Measurements from ENCODE around the gene ZNF132.
"Not testable (repeated sequence)": the region's sequence is repeated elsewhere in the genome, so short reads cannot be mapped to it uniquely, and the experiment has no call there.

The ZNF132 gene

DNA sequence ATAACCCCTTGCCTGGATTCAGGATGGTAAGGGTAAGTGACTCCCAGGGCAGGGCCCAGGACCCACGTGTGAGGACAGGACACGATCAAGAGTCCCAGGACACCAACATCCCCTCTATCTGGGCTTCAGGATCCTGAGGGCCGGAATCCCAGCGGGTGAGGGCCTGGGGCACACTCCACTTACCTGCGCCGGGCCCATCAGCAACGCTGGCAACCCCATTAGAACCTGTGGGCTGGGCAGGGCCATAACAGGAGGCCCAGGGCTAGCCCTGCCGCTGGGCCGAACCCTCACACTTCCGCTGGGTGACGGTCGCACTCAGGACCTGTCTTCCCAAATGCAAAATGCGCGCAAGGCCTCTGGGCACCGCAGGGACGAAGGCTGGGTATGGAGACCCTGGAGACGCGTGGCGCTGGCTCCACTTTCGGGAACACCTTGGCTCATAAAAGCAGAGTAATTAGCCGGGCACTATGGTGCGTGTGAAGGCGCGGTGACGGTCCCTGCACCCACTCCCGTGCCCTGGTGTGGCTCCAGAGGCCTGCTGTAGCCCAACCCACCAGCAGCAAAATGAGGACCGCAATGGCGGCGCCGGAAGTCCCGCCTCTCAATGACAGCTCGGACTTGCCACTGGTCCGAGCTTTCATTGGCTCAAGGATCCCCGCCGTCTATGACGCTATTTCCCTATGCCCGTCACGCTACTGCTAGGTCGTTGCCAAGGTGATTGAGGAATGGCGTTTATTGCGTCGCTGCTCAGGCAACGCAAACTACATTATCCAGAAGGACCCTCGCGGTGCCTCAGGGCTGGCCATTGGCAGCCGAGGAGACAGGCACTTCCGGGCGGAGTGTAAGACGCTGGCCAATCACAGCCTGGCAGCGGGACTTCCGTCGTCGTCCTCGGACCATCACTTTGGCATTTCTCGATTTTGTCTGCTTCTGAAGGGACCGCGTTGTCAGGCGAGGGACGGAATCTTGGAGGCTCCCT is at the start of gene ZNF132:
Gene ZNF132 (minus strand): TSS at position 578 of the 979 bp plus-strand sequence. CDS start 332 bp downstream, at position 246.
- peak; percentile 95 for DNase-seq

DNA sequence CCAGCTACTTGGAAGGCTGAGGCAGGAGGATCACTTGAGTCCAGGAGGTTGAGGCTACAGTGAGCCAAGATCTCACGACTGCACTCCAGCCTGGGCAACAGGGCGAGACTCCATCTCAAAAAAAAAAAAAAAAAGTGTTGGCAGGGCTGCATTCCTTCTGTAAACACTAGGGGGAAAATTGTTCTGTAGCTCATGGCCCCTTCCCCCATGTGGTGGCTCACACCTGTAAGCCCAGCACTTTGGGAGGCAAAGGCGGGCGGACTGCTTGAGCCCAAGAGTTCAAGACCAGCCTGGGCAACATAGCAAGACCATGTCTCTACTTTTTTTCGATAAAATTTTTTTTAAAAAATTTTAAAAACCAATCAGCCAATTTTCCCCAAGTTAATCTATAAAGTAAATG is 44.4 kb upstream of the ZNF132 start:
- DNase-seq: not testable (repeated sequence)

DNA sequence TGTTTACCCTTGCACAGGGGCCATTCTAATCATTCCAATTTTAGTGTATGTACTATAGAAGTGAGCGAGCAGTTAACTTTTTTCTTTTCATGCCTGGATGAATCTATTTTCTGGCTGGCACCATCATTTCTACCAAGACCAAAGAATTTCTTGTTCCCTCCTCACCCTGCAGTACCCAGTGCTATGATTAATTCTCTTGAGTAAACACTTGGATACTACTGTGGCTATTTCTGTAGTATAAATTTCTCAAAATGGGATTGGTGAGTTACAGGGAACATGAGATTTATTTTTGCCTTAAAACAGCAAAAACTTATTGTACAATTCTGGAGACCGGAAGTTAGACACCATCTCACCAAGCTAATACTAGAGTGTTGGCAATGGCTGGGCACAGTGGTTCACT is 43.8 kb upstream of the ZNF132 start:
- DNase-seq: no peak

DNA sequence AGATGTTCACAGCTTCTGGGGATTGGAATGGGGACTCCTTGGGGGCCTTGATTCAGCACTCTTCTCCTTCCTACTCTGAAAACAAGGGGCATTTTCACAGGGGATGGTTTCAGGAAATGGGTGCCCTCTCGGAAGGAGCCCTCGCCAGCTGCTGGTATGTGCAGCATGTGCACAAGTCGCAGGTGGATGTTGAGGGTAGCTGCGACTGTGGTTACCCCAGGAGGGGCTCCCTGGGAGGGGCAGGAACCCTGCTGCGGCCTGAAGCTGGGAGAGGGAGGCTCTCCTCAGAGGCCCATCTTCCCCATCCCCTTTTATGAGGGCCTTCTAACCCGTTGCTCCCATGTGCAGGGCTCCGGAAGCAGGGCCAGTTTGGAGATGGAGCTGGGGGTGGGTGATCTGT is 42.4 kb upstream of the ZNF132 start:
- DNase-seq: no peak

DNA sequence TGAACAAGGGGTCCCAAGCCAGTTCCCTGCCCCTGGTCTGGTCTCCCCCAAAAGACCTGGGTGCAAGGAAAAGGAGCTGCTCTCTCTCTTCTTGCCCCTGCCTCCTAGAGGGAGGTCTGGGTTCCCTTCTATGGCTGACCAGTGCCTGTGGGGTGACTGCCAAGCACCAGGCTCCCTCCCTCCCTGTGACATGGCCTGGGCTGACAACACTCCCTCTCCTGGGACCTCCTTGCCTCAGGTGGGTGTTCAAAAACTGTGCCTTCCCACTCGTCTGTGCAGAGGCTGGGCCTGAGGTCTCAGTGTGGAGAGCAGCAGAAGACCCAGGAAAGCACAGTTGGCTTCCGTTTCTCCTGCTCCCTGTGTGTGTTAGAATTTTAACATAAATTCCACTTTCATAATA is 40.9 kb upstream of the ZNF132 start:
- no peak for DNase-seq

DNA sequence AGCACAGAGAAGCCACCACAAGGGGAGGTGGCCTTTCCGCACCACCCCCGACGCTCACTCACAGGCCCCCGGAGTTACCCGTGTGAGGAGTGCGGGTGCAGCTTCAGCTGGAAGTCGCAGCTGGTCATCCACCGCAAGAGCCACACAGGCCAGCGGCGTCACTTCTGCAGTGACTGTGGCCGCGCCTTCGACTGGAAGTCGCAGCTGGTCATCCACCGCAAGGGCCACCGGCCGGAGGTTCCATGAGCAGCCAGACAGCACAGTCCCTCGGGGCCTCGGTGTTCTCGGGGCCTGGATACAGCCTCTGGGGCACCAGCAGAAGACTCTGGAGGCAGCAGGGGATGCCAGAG is 40.5 kb upstream of the ZNF132 start:
- DNase-seq: no peak

DNA sequence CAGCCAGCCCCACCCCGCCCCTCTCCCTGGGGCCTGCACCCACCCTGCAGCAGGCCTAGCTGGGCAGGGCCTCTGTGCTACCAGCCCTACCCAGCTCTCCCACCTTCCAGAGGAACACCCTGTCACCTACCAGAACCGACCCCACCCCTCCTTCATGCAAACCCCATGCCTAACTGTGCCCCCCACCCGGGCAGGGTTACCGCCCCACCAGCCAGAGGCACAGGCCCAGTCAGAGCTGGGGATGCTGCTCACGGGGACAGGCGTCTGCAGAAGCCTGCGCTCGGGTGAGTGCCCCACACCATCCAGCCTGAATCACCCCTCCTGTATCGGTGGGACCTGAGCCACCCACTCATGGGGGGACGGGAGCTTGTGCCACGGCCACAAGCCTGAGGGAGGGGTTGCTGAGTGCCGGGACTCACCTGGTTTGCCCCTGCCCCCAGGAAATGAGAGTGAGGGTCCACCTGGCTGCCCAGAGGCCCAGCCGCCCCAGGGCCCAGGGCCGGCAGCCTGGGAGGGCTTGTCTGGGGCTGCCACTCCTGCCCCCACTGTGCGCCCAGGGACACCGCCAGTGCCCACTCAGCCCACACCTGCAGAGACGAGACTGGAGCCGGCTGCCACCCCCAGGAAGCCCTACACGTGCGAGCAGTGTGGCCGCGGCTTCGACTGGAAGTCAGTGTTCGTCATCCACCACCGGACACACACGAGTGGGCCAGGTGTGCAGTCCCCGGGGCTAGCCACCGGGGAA is 40.0 kb upstream of the ZNF132 start:
- DNase-seq: no peak

DNA sequence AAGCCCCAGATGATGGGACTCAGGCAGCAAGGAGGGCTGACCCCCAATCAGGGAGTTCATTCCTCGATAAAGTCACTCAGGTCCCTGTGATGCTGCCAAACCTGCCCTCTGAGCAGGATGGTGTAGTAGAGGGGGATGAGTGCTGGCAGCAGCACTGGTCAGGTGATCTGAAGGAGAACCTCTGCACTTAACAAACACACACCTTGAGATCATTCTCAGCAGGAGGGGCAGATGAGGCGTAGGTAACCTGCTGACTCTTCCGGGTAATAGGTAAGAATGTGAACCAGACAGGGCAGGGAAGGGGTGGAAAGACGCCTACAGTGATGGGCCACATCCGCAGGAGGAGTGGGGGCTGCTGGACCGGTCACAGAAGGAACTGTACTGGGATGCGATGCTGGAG is 39.4 kb upstream of the ZNF132 start:
- no peak for DNase-seq

DNA sequence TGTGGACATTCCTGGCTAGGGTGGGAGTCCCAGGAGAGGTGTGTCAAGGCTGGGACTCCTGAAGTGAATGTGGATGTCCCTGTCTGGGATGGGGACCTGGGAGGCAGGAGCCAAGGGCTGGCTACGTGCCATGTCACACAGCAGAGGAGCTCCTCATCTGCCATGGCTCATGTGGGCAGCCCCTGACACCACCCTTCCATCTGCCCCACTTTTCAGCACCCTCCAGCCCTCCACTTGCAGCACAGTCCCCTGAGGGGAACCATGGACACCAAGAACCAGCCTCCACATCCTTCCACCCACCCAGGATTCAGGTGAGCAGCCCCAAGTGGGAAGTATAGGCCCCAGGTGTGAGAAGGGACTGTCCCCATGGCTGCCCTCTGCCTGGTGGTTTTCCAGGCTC is 37.9 kb upstream of the ZNF132 start:
- no peak for DNase-seq

DNA sequence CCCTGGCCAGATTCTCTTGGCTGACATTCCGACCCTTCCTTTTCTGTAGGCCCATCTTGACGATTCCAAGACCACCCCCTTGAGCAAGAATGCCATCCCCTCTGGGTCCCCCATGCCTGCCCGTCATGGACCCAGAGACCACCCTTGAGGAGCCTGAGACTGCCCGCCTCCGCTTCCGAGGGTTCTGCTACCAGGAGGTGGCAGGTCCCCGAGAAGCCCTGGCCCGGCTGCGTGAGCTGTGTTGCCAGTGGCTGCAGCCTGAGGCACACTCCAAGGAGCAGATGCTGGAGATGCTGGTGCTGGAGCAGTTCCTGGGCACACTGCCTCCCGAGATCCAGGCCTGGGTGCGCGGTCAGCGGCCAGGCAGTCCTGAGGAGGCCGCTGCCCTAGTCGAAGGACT is 37.2 kb upstream of the ZNF132 start:
- no peak for DNase-seq

DNA sequence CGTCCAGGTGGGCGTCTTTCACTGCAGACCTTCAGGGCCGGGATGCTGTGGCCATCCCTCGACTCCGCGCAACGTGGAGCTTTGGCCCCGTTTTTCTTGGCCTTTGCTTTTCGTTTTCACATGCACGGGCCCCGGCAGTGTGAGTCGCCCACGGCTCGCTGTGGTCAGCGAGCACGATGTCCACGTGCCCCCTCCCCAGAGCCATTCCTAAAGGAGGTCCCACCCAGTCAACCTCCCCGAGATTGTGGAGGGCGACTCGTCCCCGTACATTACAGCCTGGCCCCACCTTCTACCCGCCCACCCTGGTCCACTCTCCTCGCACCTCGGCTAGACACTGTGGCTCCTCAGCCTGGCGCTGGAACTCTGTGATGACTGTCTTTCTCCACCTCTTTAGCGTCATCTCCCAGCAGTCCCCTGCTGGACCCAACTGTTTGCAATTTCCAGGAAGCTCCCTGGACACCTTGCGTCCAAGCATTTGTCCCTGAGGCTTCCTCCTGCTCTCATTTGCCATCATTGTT is 36.6 kb upstream of the ZNF132 start:
- no peak for DNase-seq

DNA sequence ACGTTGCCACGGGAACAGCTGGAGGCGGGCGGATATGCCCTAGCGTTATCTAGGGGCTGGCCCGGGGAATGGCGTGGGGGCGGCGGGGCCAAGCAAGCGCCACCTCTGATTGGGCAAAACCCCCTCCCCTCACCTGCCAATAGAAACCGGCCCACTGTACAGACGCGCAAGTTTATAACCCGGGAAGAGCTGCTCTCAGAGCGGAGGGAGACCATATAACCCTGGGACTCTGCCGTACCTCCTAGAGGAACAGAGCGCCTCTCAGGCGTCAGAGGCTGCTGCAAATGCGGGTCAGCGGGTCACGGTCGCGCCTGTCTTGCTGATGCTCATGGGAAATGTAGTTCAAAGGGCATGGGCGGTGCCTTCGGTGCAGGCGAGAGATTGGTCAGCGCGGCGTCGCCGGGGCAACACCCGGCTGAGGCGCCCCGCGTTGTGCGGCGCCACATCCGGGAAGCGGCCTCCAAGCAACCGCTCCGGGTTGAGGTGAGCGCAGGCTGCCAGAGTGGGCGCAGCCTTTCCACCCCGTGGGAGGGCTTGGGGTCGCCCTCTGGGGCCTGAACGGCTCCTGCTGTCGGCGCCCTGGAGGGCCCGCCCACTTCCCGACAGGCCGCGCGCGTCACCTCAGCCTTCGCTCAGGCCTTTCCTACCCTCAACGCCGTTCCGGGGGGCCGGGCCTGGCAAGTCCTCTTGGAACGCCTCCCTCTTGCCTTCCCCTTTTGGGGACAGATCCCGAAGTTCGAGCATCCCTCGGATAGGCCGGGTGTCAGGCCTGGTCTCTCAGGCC is 36.0 kb upstream of the ZNF132 start, which contains the start of gene ZNF446:
Gene ZNF446 (plus strand): TSS at position 639 of the 784 bp plus-strand sequence. CDS start 867 bp downstream, outside the sequence.
- peak; percentile 97 for DNase-seq

DNA sequence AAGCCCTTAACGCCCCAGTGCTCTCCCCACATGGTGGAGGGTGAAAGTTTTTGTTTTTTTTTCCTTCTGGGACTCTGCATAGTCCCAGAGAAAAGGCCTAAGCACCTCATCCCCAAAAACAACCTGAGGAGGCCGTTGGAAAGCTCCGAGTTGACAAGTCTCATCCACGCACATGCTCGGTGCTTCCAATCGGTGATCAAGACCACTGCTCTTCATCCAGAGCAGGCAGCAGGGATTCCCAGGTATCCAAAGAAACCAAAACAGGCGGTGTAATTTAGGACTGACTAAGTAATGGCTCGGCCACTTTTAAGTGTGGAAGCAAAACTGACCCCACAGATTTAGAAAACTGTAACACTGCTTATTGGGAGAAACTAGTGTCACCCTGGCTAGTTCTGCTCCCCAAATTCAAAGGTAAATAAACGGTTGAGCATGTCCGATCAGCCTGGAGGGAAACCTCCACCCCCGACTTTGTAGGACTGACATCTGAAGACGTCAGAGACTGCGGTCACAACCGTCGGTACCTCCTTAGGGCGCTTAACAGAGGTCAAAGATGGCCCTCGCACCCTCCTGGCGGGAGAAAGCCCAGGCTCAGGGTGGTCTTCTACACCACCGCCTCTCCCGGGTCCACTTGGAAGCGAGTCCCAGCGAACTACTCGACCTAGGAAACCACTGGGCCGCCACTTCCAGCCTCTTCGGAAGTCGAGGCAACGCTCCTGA is 35.2 kb upstream of the ZNF132 start:
- no peak for DNase-seq

DNA sequence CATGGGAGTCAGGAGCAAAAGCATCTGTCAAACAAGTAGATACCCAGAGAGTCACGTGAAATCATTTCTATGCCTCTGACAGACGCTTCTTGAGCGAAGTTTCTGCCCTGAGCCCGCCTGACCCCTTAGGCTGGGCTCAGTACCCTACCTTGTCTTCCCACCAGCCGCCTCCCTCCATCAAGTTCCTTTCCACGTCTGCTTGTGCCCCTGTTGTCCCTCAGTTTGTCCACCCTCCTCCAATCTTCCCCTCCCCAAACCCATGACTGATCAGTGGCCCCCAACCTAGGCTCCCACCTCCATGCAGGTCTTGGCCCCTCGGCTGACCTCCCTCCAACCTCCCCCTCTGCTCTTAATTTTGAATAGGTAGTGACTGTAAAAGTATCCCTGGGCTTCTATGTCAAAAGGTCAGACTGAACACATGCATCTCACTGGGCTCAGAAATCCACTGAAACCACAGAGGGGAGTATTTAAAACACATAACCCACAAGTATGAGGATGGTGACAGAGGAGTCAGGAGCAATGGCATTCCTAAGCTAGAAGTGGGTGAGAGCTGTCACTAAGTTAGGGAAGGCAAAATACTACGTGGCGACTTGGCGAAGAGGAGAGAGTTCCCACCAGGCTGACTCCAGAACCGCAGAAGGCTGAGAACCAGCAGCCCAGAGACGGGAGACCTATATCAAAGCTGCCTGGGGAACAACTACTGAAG is 34.5 kb upstream of the ZNF132 start:
- DNase-seq: no peak

DNA sequence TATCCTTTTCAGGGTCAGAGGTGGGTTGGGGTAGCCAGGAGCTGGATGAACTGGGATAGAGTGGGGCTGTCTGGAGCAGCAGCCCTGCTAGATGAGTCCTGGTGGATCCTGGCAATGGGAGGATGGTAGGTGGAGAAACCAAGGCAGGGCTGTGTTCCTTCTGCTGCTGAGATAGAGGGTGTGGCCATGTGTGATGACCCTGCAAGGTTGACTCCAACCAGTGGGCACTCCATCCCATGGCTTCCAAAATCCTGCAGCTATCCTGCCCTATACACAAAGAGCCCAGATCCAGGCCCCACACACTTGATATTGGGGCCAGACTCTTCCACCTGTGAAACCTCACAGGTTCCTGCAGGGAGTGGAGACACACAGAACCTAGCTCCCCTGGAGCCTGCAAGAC is 33.8 kb upstream of the ZNF132 start:
- no peak for DNase-seq

DNA sequence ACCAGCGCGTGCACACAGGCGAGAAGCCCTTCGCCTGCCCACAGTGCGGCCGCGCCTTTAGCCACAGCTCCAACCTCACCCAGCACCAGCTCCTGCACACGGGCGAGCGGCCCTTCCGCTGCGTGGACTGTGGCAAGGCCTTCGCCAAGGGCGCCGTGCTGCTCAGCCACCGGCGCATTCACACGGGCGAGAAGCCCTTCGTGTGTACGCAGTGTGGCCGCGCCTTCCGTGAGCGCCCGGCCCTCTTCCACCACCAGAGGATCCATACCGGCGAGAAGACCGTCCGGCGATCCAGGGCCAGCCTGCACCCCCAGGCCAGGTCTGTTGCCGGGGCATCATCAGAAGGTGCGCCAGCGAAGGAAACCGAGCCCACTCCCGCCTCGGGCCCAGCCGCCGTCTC is 31.8 kb upstream of the ZNF132 start:
- DNase-seq: no peak

DNA sequence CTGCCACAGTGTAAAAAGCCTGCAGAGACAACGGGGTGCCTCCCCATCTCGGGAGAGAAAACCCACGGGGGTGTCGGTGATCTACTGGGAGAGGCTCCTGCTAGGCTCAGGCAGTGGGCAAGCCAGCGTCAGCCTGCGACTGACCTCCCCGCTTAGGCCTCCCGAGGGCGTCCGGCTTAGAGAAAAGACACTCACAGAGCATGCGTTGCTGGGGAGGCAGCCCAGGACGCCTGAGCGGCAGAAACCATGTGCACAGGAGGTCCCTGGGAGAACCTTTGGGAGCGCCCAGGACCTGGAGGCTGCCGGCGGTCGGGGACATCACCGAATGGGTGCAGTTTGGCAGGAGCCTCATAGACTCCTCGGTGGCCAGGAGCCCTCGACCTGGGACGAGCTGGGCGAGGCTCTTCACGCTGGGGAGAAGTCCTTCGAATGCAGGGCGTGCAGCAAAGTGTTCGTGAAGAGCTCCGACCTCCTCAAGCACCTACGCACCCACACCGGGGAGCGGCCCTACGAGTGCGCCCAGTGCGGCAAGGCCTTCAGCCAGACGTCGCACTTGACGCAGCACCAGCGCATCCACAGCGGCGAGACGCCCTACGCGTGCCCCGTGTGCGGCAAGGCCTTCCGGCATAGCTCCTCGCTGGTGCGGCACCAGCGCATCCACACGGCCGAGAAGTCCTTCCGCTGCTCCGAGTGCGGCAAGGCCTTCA is 31.0 kb upstream of the ZNF132 start:
- DNase-seq: not testable (repeated sequence)

DNA sequence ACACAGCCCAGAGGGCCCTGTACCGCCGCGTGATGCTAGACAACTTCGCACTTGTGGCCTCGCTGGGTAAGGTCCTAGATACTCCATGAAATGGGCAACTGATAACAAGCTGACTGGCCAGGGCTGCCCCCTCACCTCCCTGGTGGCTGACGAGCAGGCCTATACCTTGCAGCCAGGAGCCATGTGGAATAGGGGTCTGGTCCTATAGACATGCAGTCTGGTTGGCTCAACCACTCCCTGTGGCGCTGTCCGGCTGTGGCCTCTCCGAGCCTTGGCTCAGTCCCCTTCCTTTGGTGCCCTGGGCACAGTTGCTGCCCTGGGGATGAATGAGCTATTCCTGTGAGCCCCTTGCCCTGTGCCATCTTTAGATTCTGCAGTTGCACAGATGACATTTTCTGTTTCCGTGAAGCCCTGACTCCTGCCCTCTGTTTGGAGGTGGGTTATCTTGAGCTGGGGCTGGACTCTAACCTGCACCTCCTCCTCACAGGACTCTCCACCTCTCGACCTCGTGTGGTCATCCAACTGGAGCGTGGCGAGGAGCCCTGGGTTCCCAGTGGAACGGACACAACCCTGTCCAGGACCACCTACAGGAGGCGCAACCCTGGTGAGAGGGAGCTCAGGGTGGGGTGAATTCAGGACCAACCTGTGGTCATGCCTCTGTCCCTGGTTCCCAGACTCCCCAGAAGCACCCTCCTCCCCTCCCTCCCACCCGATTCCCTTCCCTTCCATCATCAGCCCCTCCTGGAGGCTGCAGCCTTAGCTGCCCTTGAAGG is 29.5 kb upstream of the ZNF132 start:
- DNase-seq: no peak

DNA sequence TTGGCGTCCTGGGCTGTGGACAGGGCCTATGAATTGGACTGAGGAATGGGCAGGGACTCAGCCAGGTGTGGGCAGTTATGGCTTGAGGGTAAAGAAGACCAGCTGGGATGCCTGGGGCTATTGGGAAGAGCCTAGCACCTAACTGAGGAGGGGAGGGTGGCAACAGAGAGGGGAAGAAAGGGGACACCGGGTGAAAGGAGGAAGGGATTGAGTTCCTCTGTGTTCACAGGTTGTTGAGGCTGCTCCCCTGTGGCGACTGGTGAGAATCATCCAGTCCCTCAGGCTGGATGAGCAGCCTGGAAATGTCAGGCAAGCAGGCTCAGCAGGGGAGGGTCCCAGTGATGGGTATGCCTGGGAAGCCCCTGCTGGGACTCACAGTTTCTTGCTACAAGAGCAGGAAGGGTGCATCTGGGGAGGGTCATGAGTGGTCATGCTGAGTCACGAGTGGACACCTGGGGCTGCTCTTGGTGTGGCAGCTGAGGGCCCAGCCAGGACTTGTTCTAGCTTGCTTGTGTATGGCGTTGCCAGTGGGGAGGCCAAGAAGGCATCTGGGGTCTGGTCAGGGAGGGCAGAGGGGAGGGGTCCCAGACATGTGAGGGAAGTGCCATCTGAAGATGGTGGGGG is 28.4 kb upstream of the ZNF132 start:
- no peak for DNase-seq
